Lung (tissue), 12 donors: ENCODE data around the gene WDR3. TPM values are rescaled to one million over a fixed set of nuclear protein-coding genes. Genes with fewer than 3 reads are reported as not detected.

Experiments used
- ATAC-seq: fragments of 200-7000 bp; cut with Tn5 transposase; one replicate; pipeline ENCODE4 v1.9.1; 2020; ENCODE audit warnings: moderate number of reproducible peaks; ENCODE audit not compliant: insufficient read depth, low FRiP score
- DNase-seq, 3 donors: peaks; one replicate each; pipeline ENCODE4 v3.0.0-alpha.2; 2013 to 2017
- H3K27ac ChIP-seq, 2 donors: one replicate each; pipeline ENCODE4 v1.5.1; 2013; ENCODE audit warnings: mild to moderate bottlenecking in 2 of 2, moderate library complexity in 2 of 2, control low read depth in 1 of 2, inconsistent platforms in 1 of 2, low read depth in 1 of 2, low read length in 1 of 2
- H3K27me3 ChIP-seq, 3 donors: one replicate each; pipeline ENCODE4 v1.5.1; 2013; ENCODE audit warnings: low read length in 2 of 3; ENCODE audit not compliant: control insufficient read depth in 3 of 3, insufficient read depth in 3 of 3
- H3K36me3 ChIP-seq, 4 donors: one replicate each; pipeline ENCODE4 v1.5.1; 2013; ENCODE audit warnings: low read length in 4 of 4, mild to moderate bottlenecking in 1 of 4, moderate library complexity in 1 of 4; ENCODE audit not compliant: control insufficient read depth in 4 of 4, insufficient read depth in 4 of 4
- H3K4me1 ChIP-seq, 5 donors: one replicate each; pipeline ENCODE4 v1.5.1; 2013; ENCODE audit warnings: low read length in 5 of 5, mild to moderate bottlenecking in 2 of 5, moderate library complexity in 1 of 5; ENCODE audit not compliant: control insufficient read depth in 5 of 5, insufficient read depth in 5 of 5
- H3K4me3 ChIP-seq: one replicate; pipeline ENCODE4 v1.5.1; 2013; ENCODE audit warnings: mild to moderate bottlenecking, control low read depth, moderate library complexity
- H3K9ac ChIP-seq, 2 donors: one replicate each; pipeline ENCODE4 v1.5.1; 2013; ENCODE audit warnings: low read length in 2 of 2, control low read depth in 1 of 2; ENCODE audit not compliant: insufficient read depth in 1 of 2
- H3K9me3 ChIP-seq, 4 donors: one replicate each; pipeline ENCODE4 v1.5.1; 2013; ENCODE audit warnings: low read length in 3 of 4, mild to moderate bottlenecking in 1 of 4, moderate library complexity in 1 of 4; ENCODE audit not compliant: control insufficient read depth in 4 of 4, insufficient read depth in 3 of 4
- WGBS, 2 donors: extraction: QIAGEN DNeasy Blood & Tissue Kit; methylation state at CpG; one replicate each; pipeline ENCODE4 v1.1.7; 2013; 5-methylcytosine and 5-hydroxymethylcytosine counted together
- polyA plus RNA-seq, 2 donors: library from polyadenylated mRNA; stranded (reverse); fragments of 200-250 nt; gene quantifications; one replicate each; pipeline ENCODE4 v1.2.1, GENCODE V29; 2013
- total RNA-seq, 2 donors: library from RNA; depleted of rRNA in 1 of 2; stranded (reverse); fragments of >200 nt in 1 of 2; gene quantifications; one replicate each; pipeline ENCODE4 v1.2.1, GENCODE V29; 2014 to 2021
- TF ChIP-seq, protein P1 (sequence below): IDR thresholded peaks from 2 replicates; pipeline ENCODE4 v1.5.1; 2012; ENCODE audit warnings: mild to moderate bottlenecking; ENCODE audit errors: control extremely low read depth, extremely low read depth
- donor health status: control.
- donor health status: control.
- donor health status: Bipolar disorder and iron deficiency.
- donor health status: healthy.
- donor health status: DM: yes; HTN: yes; CAD: no.

The WDR3 gene
- total and polyA plus RNA-seq, 4 donors = 2.8 to 19.8 (median 17.5) TPM

DNA sequence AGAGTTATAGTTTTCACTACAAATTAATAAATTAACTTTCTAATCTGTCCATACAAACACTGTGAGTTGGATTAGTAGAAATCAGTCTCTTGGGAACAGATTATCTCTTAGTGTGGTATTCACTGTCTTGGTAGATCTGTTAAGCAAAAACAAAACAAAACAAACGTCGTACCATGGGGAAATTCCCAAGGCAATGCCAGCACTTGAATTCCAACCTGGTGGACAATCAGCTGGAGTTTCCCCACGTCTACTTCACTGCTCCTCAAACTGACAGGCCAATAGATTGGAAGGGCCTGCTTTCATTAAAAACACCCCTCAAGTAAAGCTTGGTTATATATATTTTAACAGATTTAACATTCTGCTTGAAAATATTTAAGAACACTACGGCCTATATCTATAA lies 32.0 kb upstream of the WDR3 start:
- H3K4me3 ChIP-seq = no peak overlapping the region
- H3K9ac ChIP-seq = no peak overlapping the region
- H3K36me3 ChIP-seq = peaks cover 3 to 29% (median 18%) of the 10 kb centered on the region in 4 donors
- ATAC-seq = no peak
- TF ChIP-seq, protein P1, sequence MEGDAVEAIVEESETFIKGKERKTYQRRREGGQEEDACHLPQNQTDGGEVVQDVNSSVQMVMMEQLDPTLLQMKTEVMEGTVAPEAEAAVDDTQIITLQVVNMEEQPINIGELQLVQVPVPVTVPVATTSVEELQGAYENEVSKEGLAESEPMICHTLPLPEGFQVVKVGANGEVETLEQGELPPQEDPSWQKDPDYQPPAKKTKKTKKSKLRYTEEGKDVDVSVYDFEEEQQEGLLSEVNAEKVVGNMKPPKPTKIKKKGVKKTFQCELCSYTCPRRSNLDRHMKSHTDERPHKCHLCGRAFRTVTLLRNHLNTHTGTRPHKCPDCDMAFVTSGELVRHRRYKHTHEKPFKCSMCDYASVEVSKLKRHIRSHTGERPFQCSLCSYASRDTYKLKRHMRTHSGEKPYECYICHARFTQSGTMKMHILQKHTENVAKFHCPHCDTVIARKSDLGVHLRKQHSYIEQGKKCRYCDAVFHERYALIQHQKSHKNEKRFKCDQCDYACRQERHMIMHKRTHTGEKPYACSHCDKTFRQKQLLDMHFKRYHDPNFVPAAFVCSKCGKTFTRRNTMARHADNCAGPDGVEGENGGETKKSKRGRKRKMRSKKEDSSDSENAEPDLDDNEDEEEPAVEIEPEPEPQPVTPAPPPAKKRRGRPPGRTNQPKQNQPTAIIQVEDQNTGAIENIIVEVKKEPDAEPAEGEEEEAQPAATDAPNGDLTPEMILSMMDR = no peak
- no peaks in the 10 kb centered on the region for H3K27me3 ChIP-seq
- no peak overlapping the region for H3K27ac ChIP-seq
- no peaks in the 10 kb centered on the region for H3K9me3 ChIP-seq
- DNase-seq = no peak
- H3K4me1 ChIP-seq = no peaks in the 10 kb centered on the region
- 54 to 83% methylated on average over 4 of the region's 4 CpGs for WGBS, 2 donors

DNA sequence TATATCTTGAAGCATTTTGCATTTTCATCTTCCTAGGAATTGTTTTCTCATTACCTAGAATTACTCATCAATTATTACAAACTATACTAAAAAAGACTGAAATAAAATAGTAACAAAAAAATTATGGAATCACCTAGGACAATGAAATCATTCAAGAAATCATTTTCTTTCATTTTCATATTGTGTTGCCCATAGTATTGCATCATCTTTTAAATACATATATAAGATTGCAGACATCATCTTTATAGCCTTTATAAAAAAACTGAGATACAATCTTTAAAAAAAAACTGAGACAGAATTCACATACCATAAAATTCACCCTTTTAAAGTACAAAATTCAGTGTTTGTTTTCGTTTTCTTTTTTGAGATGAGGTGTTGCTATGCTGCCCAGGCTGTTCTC lies 29.7 kb upstream of the WDR3 start:
- DNase-seq (no peak), ATAC-seq (no peak)
- TF ChIP-seq, protein P1 = no peak
- Histone ChIP-seq H3K9ac (no peak overlapping the region), H3K4me1 (no peaks in the 10 kb centered on the region), H3K36me3 (peaks cover 3 to 43% (median 21%) of the 10 kb centered on the region in 4 donors), H3K9me3 (no peaks in the 10 kb centered on the region), H3K4me3 (no peak overlapping the region), H3K27ac (no peak overlapping the region), H3K27me3 (no peaks in the 10 kb centered on the region)
- 94 to 96% methylated on average over 1 of the region's 1 CpG for WGBS, 2 donors

DNA sequence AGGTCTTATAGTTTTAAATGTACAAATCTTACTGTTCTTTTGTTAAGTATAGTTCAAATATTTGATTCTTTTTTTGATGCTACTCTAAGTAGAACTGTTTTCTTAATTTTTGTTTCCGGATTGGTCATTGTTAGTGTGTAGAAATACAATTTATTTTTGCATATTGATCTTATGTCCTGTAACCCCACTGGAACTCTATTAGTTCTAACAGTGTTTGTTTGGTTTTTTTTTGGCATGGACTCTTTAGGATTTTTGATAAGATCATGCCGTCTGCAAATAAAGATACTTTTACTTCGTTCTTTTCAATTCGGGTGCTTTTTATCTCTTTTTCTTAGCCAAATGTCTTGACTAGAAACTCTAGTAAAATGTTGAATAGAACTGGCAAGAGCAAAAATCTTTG lies 26.6 kb upstream of the WDR3 start:
- ATAC-seq (no peak), DNase-seq (no peak)
- no peaks in the 10 kb centered on the region for H3K4me1 ChIP-seq
- TF ChIP-seq, protein P1 = no peak
- H3K27me3 ChIP-seq = no peaks in the 10 kb centered on the region
- WGBS, 2 donors = 92 to 98% methylated on average over 4 of the region's 4 CpGs
- no peak overlapping the region for H3K9ac ChIP-seq
- H3K36me3 ChIP-seq = peaks cover 13 to 51% (median 23%) of the 10 kb centered on the region in 4 donors
- no peaks in the 10 kb centered on the region for H3K9me3 ChIP-seq
- no peak overlapping the region for H3K27ac ChIP-seq
- H3K4me3 ChIP-seq = no peak overlapping the region

DNA sequence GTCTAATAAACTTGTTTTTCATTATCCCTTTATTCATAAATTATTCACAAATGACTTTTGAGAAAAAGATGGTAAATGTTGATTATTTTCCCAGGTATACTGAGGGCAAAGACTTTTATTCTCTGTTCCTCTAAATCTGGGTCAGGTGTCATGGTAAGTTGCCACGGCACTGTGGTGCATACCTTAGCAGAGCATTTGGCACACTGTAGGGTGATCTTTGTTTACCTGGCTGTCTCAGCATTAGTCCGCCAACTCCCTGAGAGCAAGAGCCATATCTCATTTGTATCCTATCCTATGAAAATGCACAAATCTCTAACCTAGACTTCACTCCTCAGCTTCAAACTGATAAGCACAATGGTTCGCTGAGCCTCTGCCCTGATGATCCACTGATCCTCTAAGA lies 25.1 kb upstream of the WDR3 start:
- ATAC-seq = no peak
- H3K36me3 ChIP-seq = peaks cover 7 to 41% (median 18%) of the 10 kb centered on the region in 4 donors
- H3K4me3 ChIP-seq = no peak overlapping the region

More for the DNA sequence above, 25.1 kb upstream of the WDR3 start:
- Histone ChIP-seq H3K9me3 (no peaks in the 10 kb centered on the region), H3K27me3 (no peaks in the 10 kb centered on the region), H3K27ac (no peak overlapping the region), H3K4me1 (no peaks in the 10 kb centered on the region), H3K9ac (no peak overlapping the region)
- no peak for DNase-seq
- WGBS, 2 donors = 94 to 98% methylated on average over 3 of the region's 3 CpGs
- TF ChIP-seq, protein P1 = no peak
